DMS114 treated with DMSO at 0.1 percent for 48 hours (cell line): ENCODE measurements around the gene SMURF1.
"Not testable (repeated sequence)": the region's sequence is repeated elsewhere in the genome, so short reads cannot be mapped to it uniquely, and the experiment has no call there.

Experiments used
- DNase-seq: peaks from one replicate; lab custom pipeline; 2025; ENCODE audit not compliant: unreplicated experiment; lab: John Stamatoyannopoulos, UW

The SMURF1 gene

GRCh38 chr7:99122762-99123161 is 21.1 kb downstream of the SMURF1 start:
- no peak for DNase-seq

DNA sequence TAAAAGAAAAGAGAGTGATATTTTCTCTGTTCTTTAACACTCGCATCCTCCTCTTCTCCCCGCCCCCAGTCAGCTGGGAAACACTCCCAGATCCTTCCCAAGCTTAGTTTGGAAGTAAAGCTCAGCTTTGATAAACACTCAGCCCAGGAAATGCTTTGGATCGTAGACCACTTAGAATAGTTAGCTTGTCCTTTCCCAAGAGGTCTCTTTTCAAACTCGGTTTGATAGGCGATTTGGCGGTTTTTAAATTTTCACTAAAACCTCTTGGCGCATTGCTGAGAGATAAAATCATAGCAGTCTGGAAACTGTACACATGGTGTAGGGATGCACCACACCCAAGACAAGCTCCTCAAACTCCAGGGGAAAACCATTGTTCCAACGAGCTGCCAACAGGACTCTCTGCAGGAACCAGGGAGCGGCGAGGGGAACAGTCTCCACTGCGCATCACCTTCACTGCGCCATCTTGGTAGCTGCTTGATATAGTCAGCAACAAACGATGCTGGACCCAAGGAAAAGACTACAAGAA is 22.3 kb downstream of the SMURF1 start:
- DNase-seq = no peak

GRCh38 chr7:99120916-99121315 is 23.0 kb downstream of the SMURF1 start:
- no peak for DNase-seq

DNA sequence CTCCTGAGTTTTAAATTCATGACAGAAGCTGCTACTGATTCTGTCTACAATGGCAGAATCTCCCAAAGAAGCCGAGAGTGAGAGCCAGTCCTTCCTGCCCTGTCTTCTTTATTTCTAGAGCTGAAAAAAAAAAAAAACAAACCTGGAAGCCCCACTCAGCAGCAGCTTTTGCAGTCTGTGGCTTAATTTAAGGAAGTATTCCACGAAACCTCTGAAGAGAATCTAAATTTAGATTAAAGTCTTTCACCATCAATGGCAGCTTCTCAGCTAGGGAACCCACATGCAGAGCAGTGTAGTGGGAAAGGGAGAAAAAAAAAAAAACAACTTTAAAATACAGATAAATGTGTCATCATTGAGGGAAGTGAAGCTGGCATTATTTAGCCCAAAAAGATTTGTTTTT is 23.4 kb downstream of the SMURF1 start:
- no peak for DNase-seq

DNA sequence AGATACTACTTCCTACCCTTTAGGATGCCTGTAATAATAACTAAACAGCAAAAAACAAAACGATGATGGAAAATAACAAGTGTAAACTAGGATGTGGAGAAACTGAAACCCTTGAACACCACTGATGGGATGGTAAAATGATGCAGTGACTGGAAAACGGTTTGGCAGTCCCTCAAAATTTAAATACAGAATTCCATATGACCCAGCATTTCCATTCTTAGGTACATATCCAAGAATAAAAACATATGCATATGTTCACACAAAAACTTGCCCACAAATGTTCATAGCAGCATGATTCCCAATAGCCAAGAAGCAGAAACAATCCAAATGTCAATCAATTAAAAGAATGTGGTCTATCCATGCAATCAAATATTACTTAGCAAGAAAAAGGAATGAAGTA is 25.8 kb downstream of the SMURF1 start:
- DNase-seq = no peak

DNA sequence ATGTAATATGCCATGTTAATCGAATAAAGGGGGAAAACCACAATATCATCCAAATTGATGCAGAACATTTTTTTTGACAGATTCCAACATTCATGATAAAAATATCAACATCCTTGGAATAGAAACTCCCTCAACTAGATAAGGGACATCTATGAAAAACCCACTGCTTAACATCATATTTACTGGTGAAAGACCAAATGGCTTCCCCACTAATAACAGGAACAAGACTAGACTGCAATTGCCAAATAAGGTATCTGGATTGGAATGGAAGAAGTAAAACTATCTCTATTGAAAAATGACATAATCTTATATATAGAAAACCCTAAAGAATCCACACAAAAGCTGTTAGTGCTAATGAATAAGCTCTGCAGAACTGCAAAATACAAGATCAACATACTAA is 27.8 kb downstream of the SMURF1 start:
- no peak for DNase-seq

DNA sequence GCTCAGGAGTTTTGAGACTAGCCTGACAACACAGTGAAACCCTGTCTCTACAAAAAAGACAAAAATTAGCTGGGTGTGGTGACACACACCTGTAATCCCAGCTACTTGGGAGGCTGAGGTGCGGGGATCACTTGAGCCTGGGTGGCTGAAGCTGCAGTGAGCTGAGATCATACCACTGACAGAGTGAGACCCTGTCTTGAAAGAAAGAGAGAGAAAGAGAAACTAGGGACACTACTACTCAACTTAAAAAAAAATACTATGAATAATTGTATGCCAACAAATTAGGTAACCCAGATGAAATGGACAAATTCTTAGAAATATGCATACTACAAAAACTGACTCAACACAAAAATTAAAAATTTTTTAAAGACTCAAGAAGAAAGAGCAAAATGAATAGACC is 28.5 kb downstream of the SMURF1 start:
- no peak for DNase-seq

DNA sequence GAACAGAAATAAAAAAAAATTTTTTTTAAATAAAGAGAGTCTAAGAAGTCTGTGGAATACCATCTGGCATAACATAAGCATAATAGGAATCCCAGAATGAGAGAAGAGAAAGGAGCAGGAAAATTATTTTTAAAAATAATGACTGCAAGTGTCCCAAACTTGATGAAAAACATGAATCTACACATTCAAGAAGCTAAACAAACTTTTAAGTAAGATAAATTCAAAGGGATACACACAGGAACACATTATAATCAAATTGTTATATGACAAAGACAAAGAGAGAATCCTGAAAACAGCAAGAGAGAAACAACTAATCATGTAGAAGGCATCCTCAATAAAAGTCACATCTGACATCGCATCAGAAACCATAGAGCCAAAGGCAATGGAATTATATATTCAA is 30.9 kb downstream of the SMURF1 start:
- no peak for DNase-seq

- DNase-seq = no peak
These were observed 31.8 kb downstream of the SMURF1 start for GRCh38 chr7:99112097-99112496.

DNA sequence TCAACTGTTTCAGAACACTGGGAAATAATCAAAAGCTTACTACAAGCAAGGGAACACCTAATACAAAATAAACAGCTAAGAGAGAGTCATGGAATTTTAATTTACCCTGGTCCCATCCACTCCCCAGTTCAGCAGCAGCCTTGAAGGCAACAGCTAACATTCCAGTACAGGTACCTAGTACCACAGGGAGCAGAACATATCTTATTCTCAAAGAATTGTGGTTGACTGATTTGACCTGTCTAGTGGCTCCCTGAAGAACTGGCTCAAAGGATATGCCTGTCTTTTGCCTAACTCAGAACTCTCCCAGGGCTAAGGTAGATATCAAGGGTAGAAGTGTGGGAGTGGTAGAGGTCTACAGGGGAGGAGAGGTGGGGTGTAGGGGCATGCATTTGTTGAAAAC is 32.3 kb downstream of the SMURF1 start:
- no peak for DNase-seq

GRCh38 chr7:99109108-99110051 is 34.5 kb downstream of the SMURF1 start:
- no peak for DNase-seq

DNA sequence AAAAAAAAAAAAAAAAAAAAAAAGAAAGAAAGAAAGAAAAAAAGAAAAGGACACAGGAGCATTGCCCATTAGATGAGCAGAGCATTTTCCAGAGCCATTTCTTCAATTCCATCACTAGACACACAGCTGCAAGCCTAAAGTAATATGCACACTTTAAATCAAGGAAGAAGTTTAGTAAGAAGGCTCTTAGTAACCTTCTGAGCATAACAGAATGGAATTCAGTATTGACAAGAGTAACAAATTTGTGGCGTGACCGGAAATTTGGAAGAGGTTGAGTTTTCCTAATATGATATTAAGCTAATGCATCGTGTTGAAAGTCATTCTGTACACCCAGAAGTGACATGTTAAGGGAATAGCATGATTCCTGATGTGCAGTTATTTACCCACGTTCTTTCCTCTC is 35.3 kb downstream of the SMURF1 start:
- no peak for DNase-seq

DNA sequence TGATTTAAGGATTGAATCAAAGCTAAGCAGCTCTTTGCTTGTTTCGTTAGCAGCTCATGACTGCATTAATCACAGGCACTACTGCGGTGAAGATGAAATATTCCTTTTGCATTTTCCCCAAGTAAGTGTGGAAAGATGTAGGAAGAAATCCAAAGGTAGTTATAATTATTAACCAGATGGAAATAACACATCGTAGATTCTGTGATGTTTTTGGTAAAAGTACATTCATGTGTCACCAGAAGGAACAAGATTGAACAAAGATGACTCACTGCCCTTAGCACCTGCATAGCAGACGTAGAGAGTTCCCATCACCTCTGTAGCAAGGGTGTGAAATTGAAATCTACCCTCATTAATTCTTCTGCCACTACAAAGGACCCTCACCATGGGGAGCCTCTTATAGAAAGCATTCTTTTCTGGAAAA is 37.1 kb downstream of the SMURF1 start:
- no peak for DNase-seq

DNA sequence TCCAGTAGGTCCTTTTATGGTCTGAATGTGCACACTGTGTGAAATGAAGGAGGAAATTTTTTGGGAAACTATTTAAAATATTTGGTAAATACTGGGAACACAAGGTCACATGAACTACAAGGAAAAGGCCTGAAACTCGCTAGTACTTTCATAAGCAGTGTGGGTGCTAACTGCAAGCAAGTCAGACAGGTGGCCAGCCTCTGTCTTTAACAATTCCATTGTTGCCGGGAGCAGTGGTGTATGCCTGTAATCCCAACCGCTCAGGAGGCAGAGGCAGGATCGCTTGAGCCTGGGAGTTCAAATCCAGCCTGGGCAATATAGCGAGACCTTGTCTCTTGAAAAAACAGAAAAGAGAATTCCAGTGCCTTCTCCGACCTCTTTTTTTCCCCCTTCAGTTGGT is 37.5 kb downstream of the SMURF1 start:
- no peak for DNase-seq

DNA sequence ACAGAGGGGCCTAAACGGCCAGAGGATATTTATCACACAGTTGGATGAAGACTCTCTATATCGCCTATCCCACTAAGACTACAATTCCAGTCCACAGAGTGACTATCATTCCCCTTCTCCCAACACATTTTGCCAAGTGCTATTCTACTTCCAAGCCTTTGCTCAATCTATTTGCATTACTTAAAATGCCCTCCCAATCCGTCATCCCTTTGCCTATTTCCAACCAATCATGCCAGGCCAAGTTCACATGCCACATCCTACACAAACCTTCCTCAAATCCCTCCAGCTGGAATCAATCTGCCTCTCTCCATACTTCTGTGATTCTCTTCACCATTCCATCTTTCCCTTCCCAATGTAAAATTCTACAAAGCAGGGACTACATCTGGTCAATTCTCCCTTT is 38.2 kb downstream of the SMURF1 start:
- no peak for DNase-seq

DNA sequence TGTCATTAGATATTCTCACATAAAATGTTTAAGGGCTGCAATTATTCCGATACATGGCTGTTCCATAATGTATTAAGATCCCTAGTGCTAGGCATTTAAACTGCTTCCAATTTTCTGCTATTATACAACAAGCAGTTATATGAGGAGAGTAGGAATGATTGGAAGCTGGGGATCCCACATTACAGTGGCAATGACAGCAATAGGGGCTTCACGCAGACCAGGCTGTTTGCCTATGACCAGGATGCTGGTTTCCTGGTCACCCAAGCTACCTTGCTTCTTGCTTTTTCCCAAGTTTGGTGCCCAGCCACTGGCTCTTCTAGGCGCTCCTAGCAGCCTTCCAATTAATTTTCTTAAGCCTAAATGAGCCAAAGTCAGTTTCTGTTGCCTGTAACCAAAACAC is 39.3 kb downstream of the SMURF1 start:
- no peak for DNase-seq

- not testable (repeated sequence) for DNase-seq
These were observed 40.1 kb downstream of the SMURF1 start for GRCh38 chr7:99103836-99104235.

DNA sequence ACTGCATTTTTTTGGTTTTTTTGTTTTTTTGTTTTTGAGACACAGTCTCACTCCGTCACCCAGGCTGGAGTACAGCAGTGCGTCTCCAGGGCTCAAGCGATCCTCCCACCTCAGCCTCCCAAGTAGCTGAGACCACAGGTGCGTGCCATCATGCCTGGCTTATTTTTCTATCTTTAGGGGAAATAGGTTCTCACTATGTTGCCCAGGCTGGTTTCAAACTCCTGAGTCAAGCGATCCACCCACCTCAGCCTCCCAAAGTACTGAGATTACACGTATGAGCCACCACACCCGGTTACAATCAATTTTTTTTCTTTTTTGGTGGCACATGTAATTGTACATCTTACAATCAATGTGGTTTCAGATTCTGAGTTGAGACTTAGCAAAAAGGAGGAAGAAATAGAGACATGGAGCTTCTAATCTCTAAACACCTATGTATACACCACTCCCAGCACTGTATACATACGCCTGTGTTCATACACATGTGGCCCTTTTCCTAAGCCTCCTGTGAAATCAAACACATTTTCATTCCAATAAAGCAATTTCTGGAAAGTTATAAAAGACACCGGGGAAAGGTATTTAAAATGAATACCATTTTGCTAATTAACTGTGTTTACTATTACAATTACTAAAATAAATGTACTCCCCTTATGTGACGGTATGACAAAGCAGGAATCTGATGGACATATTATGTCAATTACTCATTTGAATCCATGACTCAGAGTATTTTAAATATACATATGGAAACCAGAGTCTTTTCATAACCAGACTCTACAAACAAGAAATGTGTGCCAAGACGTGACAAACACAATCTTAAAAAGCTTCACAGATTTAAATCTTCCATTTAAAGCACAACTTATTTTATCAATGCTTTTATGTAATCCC is 40.9 kb downstream of the SMURF1 start:
- no peak for DNase-seq

DNA sequence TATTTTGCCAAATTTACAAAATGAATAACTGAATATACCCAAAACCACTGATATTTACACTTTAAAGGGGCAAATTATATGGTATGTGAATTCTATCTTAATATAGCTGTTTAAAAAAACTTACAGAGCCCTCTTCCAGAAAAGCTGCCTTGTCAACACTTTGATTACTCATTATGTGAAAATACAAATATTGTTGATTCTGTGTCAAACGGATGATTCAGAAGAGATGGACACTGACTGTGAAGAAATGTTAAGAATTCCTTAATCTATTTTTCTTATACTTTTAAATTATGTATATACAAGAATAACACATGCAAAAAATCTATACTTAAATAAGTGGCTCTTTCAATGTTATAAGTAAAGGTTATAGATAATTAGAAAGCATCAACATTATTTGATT is 41.5 kb downstream of the SMURF1 start:
- no peak for DNase-seq

DNA sequence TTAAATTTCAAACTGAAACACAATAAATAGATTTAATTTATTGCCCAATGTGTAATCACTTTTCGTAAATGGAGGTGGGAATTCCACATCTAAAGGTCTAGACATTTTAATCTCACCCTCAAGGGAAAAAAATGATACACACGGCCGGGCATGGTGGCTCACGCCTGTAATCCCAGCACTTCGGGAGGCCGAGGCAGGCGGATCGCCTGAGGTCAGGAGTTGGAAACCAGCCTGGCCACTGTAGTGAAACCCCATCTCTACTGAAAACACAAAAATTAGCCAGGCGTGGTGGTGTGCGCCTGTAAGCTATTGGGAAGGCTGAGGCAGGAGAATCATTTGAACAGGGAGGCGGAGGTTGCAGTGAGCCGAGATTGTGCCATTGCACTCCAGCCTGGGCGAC is 42.4 kb downstream of the SMURF1 start:
- DNase-seq = not testable (repeated sequence)

GRCh38 chr7:99099499-99100077 is 44.3 kb downstream of the SMURF1 start:
- no peak for DNase-seq
